ENCODE data around the gene PHACTR1.

The PHACTR1 gene

GRCh38 chr6:12993283-12993898 is 276.8 kb downstream of the PHACTR1 start:
- DNase-seq (ENCODE audit: low read depth): no peak

GRCh38 chr6:12995419-12995818 is 278.9 kb downstream of the PHACTR1 start:
- no peak for DNase-seq (ENCODE audit: low read depth)

GRCh38 chr6:13000537-13000936 is 284.0 kb downstream of the PHACTR1 start:
- no peak for DNase-seq (ENCODE audit: low read depth)

- DNase-seq (ENCODE audit: low read depth): no peak
Measured at GRCh38 chr6:13001927-13002326, 285.4 kb downstream of the PHACTR1 start.

GRCh38 chr6:13004601-13005000 is 288.0 kb downstream of the PHACTR1 start:
- no peak for DNase-seq (ENCODE audit: low read depth)

- DNase-seq (ENCODE audit: low read depth): no peak
Measured at GRCh38 chr6:13005994-13006393, 289.4 kb downstream of the PHACTR1 start.

- no peak for DNase-seq (ENCODE audit: low read depth)
Measured at GRCh38 chr6:13006578-13007300, 290.2 kb downstream of the PHACTR1 start.

GRCh38 chr6:13007744-13008143 is 291.2 kb downstream of the PHACTR1 start:
- DNase-seq (ENCODE audit: low read depth): no peak

GRCh38 chr6:13009031-13009430 is 292.5 kb downstream of the PHACTR1 start:
- no peak for DNase-seq (ENCODE audit: low read depth)

- no peak for DNase-seq (ENCODE audit: low read depth)
Measured at GRCh38 chr6:13009461-13009860, 292.9 kb downstream of the PHACTR1 start.

GRCh38 chr6:13011612-13012146 is 295.1 kb downstream of the PHACTR1 start:
- no peak for DNase-seq (ENCODE audit: low read depth)

- no peak for DNase-seq (ENCODE audit: low read depth)
Measured at GRCh38 chr6:13012296-13012695, 295.7 kb downstream of the PHACTR1 start.

- DNase-seq (ENCODE audit: low read depth): no peak
Measured at GRCh38 chr6:13012977-13013680, 296.6 kb downstream of the PHACTR1 start.

GRCh38 chr6:13013681-13014503 is 297.3 kb downstream of the PHACTR1 start:
- no peak for DNase-seq (ENCODE audit: low read depth)

GRCh38 chr6:13014504-13015378 is 298.2 kb downstream of the PHACTR1 start:
- no peak for DNase-seq (ENCODE audit: low read depth)

GRCh38 chr6:13015379-13015681 is 298.8 kb downstream of the PHACTR1 start:
- no peak for DNase-seq (ENCODE audit: low read depth)

GRCh38 chr6:13024616-13025015 is 308.0 kb downstream of the PHACTR1 start:
- DNase-seq (ENCODE audit: low read depth): no peak

- no peak for DNase-seq (ENCODE audit: low read depth)
Measured at GRCh38 chr6:13025893-13026499, 309.4 kb downstream of the PHACTR1 start.

- DNase-seq (ENCODE audit: low read depth): no peak
Measured at GRCh38 chr6:13026557-13026956, 310.0 kb downstream of the PHACTR1 start.

GRCh38 chr6:13027207-13027606 is 310.6 kb downstream of the PHACTR1 start:
- DNase-seq (ENCODE audit: low read depth): no peak

- no peak for DNase-seq (ENCODE audit: low read depth)
Measured at GRCh38 chr6:13030396-13030795, 313.8 kb downstream of the PHACTR1 start.

All from stimulated activated CD8-positive, alpha-beta memory T cell treated with anti-CD3 and anti-CD28 coated beads, Interleukin-15, amount 100 ng/mL, for 24 hours (primary cell).